NCI-H510A treated with DMSO at 0.1 percent for 48 hours (cell line): ENCODE measurements around the gene METTL26.
A peak's percentile ranks its signal among the peaks of the same experiment; 100 is the strongest.
"Not testable (repeated sequence)": the region's sequence is repeated elsewhere in the genome, so short reads cannot be mapped to it uniquely, and the experiment has no call there.

Experiments
- DNase-seq: peaks from one replicate; lab custom pipeline; 2025; lab: John Stamatoyannopoulos, UW

Gene METTL26

DNA sequence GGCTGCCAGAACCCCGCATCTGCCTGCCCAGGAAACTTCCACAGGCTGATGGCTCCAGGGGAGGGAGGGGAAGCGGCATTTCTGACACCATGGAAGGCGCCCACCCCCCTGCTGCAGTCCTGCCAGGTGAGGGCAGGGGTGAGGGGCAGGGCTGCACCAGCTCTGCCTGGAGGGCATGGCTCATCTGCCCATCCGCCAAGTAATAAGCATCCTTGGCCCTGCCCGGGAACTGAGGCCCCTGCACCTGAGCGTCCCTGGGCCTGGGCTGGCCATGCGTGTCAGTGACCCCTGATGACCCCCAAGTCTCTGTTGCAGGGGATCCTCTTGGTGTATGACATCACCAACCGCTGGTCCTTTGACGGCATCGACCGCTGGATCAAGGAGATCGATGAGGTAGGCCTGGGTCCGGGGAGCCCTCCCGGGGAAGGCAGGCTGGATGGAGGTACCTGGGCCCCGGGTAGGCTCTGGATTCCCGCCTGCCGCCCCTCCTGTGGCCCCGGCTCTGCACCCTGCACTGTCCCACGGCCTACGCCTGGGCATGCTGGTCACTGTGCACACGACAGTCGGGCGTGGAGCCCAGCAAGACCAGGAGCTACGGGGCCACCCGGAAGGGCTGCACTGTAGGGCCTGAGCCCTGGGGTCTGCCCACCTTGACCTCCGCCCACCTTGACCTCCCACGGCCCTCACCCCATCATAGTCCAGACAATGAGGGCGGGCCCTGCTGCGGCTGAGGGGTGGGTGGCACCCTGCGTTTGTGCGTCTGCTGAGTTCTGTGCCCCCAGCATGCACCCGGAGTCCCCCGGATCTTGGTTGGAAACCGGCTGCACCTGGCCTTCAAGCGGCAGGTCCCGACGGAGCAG lies 10.8 kb downstream of the METTL26 start:
- no peak for DNase-seq

DNA sequence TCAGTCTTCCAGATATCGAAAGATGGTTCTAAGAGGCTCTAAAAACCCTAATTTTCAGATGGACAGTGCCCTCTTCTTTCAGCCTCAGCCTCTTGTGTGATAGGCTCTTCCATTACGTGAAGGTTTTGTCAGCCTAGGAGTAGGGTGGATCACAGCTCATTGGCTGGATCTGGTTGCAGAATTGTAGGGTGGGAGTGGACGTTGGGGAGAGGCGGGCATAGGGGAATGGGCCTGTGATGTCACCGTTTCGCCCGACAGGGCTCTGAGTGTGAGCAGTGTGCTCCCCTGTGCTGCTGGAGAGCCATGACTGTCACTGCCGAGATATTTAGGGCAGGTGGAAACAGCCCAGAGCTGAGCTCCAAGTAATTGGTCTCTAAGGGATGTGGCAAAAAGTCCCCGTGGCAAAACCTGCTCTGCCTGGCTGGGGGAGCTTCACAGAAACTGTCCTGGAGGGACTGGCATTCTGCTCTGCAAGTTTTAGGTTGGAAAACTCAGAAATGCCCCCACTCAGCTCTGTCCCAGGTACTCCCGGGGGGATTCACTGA lies 11.5 kb downstream of the METTL26 start:
- DNase-seq = no peak

DNA sequence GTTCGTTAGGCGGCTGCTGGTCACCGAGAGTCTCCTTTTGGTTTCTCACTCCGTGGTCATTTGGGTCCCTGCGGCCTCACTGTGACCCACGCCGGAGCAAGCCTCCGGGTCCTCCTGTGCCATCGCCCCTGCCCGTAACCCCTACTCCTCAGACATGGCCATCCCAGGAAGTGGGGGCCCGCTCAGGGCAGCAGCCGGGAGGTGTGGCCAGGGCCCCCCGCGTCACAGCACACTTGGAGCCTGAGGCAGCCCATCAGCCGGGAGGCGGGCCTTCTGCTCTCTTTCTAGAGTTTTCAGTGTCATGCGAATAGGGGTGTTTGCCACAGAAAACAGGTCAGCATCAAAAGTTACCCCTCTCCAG lies 13.2 kb downstream of the METTL26 start:
- no peak for DNase-seq

DNA sequence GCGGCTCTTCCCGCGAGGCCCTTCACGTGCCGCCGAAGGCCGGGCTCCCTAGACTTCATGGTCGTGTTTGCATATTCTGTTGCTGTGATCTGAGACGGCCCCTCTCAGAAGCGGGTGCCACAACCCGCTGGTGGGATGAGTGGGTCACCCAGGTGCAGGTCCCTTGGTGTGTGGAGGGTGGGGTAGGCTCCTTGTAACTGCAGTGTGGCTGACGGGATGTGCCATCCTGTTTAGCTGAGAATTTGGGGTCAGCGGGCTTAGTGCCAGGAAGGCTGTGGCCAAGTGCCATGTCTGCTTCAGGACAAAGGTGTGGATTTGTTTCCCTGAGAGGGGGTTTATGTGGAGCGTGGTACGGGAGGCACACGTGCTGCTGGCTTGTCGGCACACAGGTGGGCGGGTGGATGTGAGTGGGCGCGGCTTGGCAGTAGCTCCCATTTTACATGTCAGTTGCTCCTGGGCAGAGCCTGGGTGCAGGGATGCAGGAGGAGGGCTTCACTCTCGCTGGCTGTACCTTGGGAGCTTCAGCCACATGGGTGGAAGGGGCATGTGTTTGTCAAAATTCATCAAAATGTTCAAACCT lies 14.5 kb downstream of the METTL26 start:
- DNase-seq = no peak

DNA sequence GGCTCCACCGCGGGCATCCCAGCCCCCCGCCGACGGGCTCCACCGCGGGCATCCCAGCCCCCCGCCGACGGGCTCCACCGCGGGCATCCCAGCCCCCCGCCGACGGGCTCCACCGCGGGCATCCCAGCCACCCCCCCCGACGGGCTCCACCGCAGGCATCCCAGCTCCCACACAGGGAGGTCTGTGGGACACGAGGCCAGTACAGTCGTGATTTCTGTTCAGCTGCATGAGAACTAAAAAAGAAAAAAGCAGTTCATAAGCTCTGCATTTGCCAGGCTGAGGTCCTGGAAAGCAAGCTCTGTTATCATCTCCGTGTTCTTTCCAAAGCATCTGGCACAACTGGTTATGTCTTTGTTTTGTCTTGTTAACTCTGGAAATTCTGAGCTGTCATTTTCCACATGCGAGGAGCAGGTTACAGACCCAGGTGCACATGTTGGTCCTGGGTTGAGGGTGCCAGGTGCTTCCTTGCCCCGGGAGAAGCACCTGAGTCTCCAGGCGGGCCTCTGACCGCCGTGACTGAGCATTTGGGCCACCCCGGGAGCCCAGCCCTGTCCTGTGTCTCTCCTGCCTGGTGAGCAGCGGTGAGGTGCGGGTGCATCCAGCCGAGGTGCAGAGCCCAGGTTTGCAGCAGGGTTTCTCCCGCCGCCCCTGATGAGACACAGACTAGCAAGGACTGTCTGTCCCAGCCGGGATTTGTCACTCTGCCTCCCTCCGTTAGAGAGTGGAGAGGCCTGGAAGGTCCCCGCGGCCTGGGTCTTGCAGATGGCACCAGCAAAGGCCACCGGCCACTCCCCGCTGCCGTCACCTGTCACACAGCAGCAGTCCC lies 15.2 kb downstream of the METTL26 start:
- no peak for DNase-seq

DNA sequence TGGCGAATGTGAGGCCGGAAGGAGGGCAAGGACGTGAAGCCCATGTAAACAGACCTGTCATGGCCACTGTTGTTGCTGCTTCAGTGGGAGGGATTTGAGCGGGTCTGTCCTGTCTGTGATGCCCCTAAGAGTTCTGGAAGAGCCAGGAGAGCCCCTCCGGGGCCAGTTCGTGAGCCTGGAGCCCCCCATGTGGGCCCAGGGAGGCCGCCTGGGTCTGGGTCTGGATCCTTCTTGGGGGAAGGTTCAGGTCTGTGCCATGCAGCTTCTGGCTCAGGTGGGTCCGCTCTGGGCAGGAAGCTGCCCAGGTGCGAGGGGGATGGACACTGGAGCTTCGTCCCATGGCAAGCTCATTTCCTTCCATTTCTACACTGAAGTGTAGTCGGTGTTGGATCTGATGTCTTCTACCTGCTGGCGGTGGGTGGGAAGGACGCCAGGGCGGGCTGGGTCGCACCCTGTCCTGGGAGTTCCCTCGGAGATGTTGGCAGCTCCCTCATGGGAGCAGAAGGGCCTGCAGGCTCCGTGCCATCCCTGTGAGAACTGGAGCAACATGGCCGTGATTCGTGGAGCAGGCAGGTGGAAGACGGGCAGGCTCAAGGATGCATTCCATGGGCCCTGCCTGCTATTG lies 16.5 kb downstream of the METTL26 start:
- no peak for DNase-seq

DNA sequence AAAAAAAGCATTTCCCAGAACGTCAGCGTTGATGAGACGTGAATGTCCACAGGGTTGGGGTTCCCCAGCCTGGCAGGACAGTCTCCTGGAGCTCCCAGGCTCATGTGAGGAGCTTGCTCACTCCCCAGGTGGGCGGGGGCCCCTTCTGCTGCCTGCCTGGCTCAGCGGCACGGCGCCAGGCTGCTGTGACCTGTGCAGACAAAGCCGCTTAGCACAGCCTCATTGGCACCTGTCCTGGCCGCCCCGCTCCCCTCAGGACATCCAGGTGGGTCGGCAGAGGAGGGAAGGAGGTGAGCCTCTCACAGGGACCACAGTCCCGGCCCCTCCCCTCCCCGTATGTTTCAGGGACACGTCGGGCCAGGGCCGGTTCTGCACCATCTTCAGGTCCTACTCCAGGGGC lies 18.2 kb downstream of the METTL26 start:
- no peak for DNase-seq

DNA sequence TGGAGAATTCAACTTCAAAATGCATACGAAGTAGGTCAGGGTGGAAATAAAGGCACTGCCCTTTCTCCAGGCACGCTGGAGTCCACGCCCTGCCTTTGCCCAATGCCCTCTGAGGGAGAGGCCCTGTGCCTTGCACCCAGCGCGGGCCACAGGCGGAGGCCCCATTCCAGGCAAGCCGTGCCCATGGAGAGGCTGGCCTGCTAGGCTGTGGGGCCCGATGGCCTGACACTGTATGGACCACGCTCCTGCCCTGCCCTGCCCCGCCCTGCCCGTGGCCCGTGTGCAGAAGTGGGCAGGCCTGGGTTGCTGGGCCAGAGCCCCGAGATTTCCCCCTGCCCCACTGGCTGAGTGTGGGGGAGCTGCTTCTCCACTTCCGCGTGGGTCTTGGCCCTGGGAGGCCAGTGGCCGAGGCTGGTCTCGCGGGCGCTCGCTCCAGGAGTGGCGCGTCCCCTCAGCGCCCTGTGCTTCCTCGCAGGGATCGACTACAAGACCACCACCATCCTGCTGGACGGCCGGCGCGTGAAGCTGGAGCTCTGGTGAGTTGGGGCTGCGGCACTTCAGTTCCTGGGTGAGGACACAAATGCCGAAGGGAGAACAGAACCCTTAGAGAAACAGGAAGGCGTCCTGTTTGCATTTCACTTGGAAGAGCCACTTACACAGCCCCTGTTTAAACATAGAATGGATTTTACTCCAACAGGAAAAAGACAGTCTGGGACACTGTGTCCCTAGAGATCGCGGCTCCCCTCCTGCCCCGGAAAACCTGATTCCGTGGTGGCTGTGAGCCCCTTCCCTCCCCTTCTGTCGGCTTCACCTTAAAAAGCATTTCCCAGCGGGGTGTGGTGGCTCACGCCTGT lies 19.1 kb downstream of the METTL26 start:
- peak; percentile 48 for DNase-seq

DNA sequence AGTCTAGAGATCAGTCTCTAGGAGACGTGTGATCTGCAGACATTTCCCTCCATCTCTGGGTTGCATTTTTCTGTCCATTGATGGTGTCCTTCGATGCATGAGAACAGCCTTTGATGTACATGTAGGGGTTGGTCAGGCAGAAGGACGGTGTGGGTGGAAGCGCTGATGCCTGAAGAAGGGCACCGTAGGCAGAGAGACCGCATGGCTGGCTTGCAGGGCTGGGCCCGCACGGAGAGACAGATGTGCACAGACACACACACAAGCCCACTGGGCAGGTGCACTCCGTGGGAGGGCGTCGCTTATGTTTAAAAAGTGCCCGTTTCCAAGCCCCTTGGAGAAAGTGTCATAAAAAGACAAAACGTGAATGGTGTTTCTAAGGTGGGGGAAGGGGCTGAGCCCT lies 21.0 kb downstream of the METTL26 start:
- no peak for DNase-seq

DNA sequence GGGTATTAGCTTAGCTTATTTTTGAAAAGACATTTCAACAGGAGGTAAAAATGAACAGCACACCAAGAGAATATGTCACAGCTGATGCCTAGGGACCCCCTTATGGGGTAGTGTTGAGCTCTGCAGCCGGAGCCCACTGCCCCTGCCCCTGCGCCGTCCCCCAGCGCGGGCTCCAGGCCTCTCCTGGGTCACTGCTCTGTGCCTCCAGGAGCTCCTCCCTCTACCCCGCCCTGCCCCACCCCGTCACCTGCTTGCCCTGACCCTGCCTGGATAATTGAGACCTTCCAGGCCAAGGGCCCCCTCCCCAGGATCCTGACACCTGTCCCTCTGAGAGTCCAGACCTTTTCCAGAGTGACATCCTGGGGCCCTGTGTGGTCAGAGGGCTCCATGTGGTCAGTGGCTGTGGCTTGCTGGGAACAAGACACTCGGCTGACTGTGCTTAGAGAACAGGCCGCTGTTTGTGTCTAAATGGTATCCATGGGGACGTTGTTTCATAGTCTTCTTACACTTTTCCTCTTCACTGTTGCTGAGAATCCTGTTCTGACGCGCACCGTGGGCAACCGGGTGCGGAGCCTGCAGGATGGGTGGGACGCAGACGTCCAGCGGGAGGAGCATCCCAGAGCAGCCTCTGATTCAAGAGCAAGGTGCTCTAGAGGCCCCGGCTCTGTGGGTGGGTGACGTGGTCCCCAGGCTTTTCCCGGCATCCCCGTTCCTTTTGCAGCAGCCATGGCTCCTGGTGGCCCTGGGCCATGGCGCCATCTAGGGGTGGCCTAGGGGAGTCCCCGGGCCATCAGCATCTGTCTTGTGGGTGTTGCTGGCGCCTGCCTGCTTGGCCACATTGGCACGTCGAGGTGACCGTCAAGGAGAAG lies 25.4 kb downstream of the METTL26 start:
- DNase-seq = no peak

DNA sequence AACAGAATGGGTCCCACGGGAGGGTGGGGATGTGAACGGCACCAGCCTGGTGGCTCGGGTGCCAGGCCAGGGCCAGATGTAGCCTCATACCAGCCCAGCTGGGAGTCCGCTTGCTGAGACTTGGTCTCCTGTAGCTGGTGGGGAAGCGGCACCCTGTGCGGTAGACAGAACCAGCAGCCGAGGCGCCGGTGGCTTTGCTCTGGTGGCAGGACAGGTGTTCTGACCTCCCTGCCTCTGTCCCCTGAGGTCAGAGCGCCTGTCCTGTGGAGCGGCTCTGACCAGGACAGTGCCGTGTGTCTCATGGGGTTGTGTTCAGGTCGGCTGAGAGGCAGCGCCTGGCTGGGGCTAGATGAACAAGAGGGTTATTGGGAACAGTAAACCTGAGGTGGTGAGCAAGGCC lies 26.1 kb downstream of the METTL26 start:
- DNase-seq = no peak

DNA sequence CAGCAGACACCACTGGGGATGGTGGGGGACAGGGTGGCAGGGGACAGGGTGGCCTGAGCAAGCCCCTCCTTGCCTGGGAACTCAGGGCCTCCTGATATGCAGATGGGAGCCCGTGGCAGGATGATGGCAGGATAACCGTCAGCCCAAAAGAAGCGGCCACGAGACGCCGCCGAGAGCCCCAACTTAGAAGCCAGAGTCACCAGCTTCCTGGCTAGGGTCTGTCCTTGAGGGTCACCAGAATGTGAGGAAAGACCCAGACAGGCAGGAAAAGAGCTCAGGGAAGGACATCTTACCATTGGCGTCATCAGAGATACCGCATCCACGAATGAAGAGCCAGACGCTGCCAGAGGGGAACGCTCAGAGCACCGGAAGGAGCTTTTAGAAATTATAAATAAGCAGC lies 26.8 kb downstream of the METTL26 start:
- no peak for DNase-seq

DNA sequence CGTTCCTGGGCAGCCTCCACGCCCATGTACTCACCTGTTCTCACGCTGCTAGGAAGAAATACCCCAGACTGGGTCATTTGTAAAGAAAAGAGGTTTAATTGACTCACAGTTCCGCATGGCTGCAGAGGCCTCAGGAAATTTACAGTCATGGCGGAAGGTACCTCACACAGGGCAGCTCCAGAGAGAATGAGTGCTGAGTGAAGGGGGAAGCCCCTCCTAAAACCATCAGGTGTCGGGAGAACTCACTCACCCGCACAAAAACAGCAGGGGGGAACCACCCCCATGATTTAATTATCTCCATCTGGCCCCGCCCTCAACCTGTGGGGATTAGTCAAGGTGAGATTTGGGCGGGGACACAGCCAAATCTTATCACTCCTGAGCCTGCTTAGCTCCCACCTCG lies 28.1 kb downstream of the METTL26 start:
- no peak for DNase-seq

DNA sequence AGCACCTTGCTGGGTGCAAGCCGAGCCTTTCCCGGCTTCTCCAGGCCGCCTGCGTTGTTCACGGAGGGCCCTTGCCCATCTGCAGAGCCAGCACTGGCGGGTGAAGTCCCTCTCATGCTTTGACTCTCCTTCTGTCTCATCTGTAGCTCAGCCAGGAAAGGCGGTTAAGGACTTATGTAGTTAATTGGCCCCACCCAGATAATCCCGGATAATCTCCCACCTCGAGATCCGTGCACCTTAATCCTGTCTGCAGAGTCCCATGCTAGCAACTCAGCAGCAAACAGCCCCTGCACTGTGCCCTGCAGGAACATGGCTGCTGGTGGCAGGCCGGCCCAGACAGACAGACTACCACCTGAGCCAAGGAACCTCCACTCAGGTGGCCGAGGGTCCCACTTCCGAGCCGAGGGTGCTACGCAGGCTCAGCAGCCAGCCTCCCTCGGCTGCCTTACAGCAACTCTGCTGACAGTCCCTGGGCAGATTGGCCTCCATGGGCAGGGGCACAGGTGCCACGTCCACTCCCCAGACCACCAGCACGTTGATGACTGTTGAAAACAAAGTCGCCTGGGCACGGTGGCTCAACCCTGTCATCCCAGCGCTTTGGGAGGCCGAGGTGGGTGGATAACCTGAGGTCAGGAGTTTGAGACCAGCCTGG lies 29.3 kb downstream of the METTL26 start:
- no peak for DNase-seq

DNA sequence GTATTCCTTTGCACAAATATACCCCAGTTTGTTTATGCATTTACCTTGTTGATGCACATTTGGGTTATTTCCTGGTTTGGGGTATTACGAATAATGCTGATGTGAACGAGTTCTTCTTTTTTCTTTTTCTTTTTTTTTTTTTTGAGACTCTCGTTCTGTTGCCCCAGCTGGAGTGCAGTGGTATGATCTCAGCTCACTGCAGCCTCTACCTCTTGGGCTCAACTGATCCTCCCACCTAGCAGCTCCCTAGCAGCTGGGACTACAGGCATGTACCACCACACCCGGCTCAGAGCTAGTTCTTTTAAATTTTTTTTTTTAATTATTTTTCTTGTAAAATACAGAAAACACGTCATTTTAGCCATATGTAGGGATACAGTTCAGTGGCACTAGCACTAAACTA lies 32.2 kb downstream of the METTL26 start:
- no peak for DNase-seq

DNA sequence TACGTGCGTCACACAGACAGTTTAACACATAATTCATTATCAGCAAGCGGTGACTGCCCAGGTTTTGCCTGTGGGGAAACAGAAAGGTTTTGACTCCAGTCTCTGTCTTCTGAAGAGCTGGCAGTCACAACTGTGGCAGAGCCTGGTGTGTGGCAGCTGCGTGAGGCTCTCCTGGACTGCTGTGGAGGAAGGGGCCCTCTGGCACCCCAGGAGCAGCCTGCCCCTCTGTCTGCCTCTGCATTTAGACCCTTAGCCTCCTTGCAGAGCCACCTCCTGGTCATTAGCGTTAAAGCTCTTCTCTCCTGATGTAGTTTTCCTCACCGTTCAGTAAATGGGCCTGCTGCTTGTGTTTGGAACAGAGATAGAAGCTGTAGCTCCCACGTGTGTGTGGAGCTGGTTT lies 35.3 kb downstream of the METTL26 start:
- DNase-seq = no peak

DNA sequence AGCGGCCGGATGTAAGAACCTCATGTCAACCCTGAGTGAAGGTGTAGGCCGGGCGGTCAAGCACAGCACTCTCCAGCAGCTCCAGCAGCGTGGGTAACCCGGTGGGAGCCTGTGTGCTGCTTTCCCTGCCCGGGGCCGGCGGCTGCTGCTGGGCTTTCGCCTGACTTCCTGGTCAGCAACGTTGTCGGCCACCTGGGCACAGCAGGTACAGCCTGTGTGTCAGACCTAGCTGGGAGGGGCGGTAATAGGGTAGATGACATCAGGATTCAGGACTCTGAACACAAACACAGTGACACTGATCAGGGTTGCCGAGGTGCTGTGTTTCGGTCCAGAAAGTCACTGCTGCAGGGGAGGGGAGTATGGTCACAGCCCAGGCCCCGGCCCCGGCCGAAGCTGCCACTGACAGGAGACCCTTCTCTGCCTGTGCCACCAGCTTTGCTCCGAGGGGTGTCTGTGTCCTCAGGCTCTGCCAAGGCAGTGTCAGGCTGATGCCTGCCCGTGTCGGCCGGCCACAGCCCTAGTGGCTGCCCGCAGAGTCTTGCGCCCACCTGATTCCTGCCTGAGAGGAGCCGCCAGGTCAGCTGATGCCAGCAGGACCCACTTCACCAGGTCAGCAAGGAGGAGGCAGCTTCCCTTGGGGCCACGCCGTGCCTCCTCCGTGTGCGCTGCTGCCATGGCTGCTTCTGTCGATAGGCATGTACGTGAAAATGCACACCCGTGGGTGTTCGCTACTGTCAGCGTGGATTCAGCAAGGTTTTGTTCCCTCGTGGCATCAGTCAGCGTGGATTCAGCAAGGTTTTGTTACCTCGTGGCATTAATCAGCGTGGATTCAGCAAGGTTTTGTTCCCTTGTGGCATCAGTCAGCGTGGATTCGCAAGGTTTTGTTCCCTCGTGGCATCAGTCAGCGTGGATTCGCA lies 37.0 kb downstream of the METTL26 start:
- DNase-seq = no peak

DNA sequence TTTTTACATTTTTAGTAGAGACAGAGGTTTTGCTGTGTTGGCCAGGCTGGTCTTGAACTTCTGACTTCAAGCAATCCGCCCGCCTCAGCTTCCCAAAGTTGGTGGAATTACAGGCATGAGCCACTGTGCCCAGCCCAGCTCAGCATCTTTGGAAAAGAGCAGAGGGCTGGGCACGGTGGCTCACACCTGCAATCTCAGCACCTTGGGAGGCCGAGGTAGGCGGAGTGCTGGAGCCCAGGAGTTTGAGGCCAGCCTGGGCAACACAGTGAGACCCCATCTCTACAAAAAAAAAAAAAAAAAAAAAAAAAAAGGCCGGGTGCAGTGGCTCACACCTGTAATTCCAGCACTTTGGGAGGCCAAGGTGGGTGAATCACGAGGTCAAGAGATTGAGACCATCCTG lies 38.5 kb downstream of the METTL26 start:
- not testable (repeated sequence) for DNase-seq

DNA sequence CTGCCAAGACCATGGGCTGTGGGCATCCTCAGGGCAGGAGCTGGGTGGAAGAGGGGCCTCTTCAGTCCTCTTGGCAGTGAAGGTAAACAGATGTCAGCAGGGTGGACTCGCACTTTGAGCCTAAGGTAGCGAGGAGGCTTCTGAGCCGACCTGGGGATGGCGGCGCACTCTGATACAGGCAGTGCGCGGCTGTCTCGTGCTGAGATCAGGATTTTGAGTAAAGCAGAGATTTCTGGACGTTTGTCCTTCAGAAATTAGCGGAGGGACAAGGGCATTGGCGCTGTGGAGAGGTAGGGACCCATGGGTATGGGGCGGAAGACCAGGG lies 39.4 kb downstream of the METTL26 start:
- peak; percentile 21 for DNase-seq
